Body of pancreas (tissue), 4 donors: ENCODE measurements around the gene VSX1. TPM values are rescaled to one million over a fixed set of nuclear protein-coding genes. Genes with fewer than 3 reads are reported as not detected.

Experiments
- ATAC-seq: fragments of 150-250 bp; one replicate; pipeline ENCODE4 v1.9.1; 2016
- DNase-seq, 4 donors: peaks; one replicate each; pipeline ENCODE4 v3.0.0-alpha.2; 2019
- H3K27ac ChIP-seq, 4 donors: fragments of 200-600 bp; sonication (generic); 1 replicate in 3 of 4; 2 replicates in 1 of 4; pipeline versions ENCODE4 v1.5.1 to v1.6.1; 2016 to 2019; ENCODE audit warnings: mild to moderate bottlenecking in 1 of 4, mixed read lengths in 1 of 4, moderate library complexity in 1 of 4
- H3K27me3 ChIP-seq, 2 donors: fragments of 200-600 bp; sonication (generic); one replicate each; pipeline ENCODE4 v1.6.0; 2016; ENCODE audit warnings: mild to moderate bottlenecking in 1 of 2
- H3K36me3 ChIP-seq, 2 donors: fragments of 200-600 bp; sonication (generic); replicated peaks in 1 of 2; 2 replicates each; pipeline ENCODE4 v1.5.1; 2016; ENCODE audit warnings: low read depth in 2 of 2; ENCODE audit not compliant: insufficient read depth in 1 of 2
- H3K4me1 ChIP-seq: fragments of 200-600 bp; sonication (generic); one replicate; pipeline ENCODE4 v1.6.0; 2016
- H3K4me3 ChIP-seq, 2 donors: fragments of 200-600 bp; sonication (generic); 1 replicate in 1 of 2; 2 replicates in 1 of 2; pipeline ENCODE4 v1.5.1; 2016 to 2019
- H3K9me3 ChIP-seq, 3 donors: fragments of 200-600 bp; sonication (generic); 1 replicate in 2 of 3; 2 replicates in 1 of 3; pipeline ENCODE4 v1.5.1; 2016
- CTCF ChIP-seq, 7 experiments: fragments of 450-650 bp in 4 of 7; fragments of 200-600 bp in 3 of 7; sonication (generic) in 3 of 7; IDR thresholded peaks; one replicate each; pipeline ENCODE4 v1.5.1; 2016 to 2019; ENCODE audit warnings: antibody characterized with exemption in 7 of 7
- POLR2A ChIP-seq, 3 donors: fragments of 450-650 bp; IDR thresholded peaks; one replicate each; pipeline ENCODE4 v1.6.1; 2016; ENCODE audit warnings: antibody characterized with exemption in 3 of 3, mild to moderate bottlenecking in 2 of 3
- WGBS, 2 donors: methylation state at CpG; one replicate each; pipeline ENCODE4 v1.1.5; 2017; 5-methylcytosine and 5-hydroxymethylcytosine counted together
- intact Hi-C: fragments of 100-400 bp; cut with DNase I; formaldehyde crosslinking; loops from one replicate; pipeline ENCODE4 v1.15.1; 2023
- total RNA-seq, 2 donors: library from RNA; depleted of rRNA; stranded (reverse); fragments of >200 nt; gene quantifications; one replicate each; pipeline ENCODE4 v1.1.0, GENCODE V29; 2016

VSX1 gene
- total RNA-seq, 2 donors from 2014 or later: 0.66 TPM; not detected in 1

GRCh38 chr20:25061103-25061799 is 20.7 kb downstream of the VSX1 start:
- intact Hi-C loops: loop anchor here (5.0 kb wide), 1 partner anchor 64 kb away; no protein-coding TSS in a partner anchor
- Histone ChIP-seq H3K4me1 (peaks cover 60% of the 10 kb centered on the region), H3K9me3 (no peaks in the 10 kb centered on the region), H3K27ac (peak overlapping the region; percentile 67 to 91 (median 88)), H3K36me3 (no peaks in the 10 kb centered on the region), H3K27me3 (no peaks in the 10 kb centered on the region), H3K4me3 (no peak overlapping the region)
- peak; percentile 57 to 79 (median 77) for DNase-seq
- peak; percentile 45 for ATAC-seq
- 30 to 38% methylated on average over 7 of the region's 7 CpGs for WGBS, 2 donors
- TF ChIP-seq POLR2A (IDR thresholded peaks at IDR 0.05) (peak in 1 of 3 donors; percentile 10), CTCF (IDR thresholded peaks at IDR 0.05) (peak in 1 of 7 experiments; percentile 5)

GRCh38 chr20:25059866-25060465 is 22.0 kb downstream of the VSX1 start:
- 73 to 93% methylated on average over 4 to 8 of the region's 8 CpGs for WGBS, 2 donors
- intact Hi-C loops: loop anchor here (5.0 kb wide), 1 partner anchor 63 kb away; no protein-coding TSS in a partner anchor
- DNase-seq (peak in 2 of 4 donors; percentile 13 to 61), ATAC-seq (no peak)
- no peak for TF ChIP-seq CTCF (IDR thresholded peaks at IDR 0.05)
- TF ChIP-seq POLR2A (IDR thresholded peaks at IDR 0.05): no peak
- Histone ChIP-seq H3K36me3 (no peaks in the 10 kb centered on the region), H3K4me3 (no peak overlapping the region), H3K4me1 (peaks cover 63% of the 10 kb centered on the region), H3K27me3 (no peaks in the 10 kb centered on the region), H3K9me3 (no peaks in the 10 kb centered on the region), H3K27ac (peak overlapping the region in 3 of 4 donors; percentile 91 to 96 (median 94))

- intact Hi-C loops: no loop called here
- H3K9me3 ChIP-seq: no peaks in the 10 kb centered on the region
- DNase-seq: peak in 2 of 4 donors; percentile 13 to 30
- H3K27ac ChIP-seq: peak overlapping the region; percentile 91 to 96 (median 94)
- no peak for ATAC-seq
- WGBS, 2 donors: 11 to 12% methylated on average over 18 to 20 of the region's 20 CpGs
- TF ChIP-seq POLR2A (IDR thresholded peaks at IDR 0.05) (no peak), CTCF (IDR thresholded peaks at IDR 0.05) (no peak)
- no peaks in the 10 kb centered on the region for H3K27me3 ChIP-seq
- peaks cover 71% of the 10 kb centered on the region for H3K4me1 ChIP-seq
- no peaks in the 10 kb centered on the region for H3K36me3 ChIP-seq
- peak overlapping the region; percentile 46 to 59 for H3K4me3 ChIP-seq
Measured at GRCh38 chr20:25058847-25059810, 22.8 kb downstream of the VSX1 start.

- WGBS, 2 donors: 7% methylated on average over 35 of the region's 56 CpGs; no CpG with 5 or more reads in 1 of the 2 donors
- intact Hi-C loops: no loop called here
- ATAC-seq (peak; percentile 45), DNase-seq (peak; percentile 60 to 76 (median 70))
- Histone ChIP-seq H3K4me3 (peak within 1 kb of the TSS; percentile 46 to 59), H3K4me1 (peaks cover 80% of the 10 kb centered on the region), H3K36me3 (no peaks in the 10 kb centered on the region), H3K27me3 (no peaks in the 10 kb centered on the region), H3K9me3 (no peaks in the 10 kb centered on the region), H3K27ac (peak within 1 kb of the TSS; percentile 91 to 96 (median 94))
- TF ChIP-seq POLR2A (IDR thresholded peaks at IDR 0.05) (peak in 1 of 3 donors; percentile 2), CTCF (IDR thresholded peaks at IDR 0.05) (no peak)
Measured at GRCh38 chr20:25058051-25058846, 23.7 kb downstream of the VSX1 start, which contains the start of gene ACSS1. TSS of gene ACSS1 (minus strand) at chr20:25058139. CDS start at chr20:25058102, 37 bp downstream.
